Aortic smooth muscle cell (primary cell): ENCODE data around the gene ALKBH8. TPM values are rescaled to one million over a fixed set of nuclear protein-coding genes. Genes with fewer than 3 reads are reported as not detected.

Source experiments
- total RNA-seq: library from RNA; depleted of rRNA; stranded (reverse); fragments of >200 nt; gene quantifications from 2 replicates; pipeline ENCODE4 v1.2.3, GENCODE V29; 2014

The ALKBH8 gene, protein sequence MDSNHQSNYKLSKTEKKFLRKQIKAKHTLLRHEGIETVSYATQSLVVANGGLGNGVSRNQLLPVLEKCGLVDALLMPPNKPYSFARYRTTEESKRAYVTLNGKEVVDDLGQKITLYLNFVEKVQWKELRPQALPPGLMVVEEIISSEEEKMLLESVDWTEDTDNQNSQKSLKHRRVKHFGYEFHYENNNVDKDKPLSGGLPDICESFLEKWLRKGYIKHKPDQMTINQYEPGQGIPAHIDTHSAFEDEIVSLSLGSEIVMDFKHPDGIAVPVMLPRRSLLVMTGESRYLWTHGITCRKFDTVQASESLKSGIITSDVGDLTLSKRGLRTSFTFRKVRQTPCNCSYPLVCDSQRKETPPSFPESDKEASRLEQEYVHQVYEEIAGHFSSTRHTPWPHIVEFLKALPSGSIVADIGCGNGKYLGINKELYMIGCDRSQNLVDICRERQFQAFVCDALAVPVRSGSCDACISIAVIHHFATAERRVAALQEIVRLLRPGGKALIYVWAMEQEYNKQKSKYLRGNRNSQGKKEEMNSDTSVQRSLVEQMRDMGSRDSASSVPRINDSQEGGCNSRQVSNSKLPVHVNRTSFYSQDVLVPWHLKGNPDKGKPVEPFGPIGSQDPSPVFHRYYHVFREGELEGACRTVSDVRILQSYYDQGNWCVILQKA
- total RNA-seq, result 5.8 and 6.2 TPM in 2 replicates

DNA sequence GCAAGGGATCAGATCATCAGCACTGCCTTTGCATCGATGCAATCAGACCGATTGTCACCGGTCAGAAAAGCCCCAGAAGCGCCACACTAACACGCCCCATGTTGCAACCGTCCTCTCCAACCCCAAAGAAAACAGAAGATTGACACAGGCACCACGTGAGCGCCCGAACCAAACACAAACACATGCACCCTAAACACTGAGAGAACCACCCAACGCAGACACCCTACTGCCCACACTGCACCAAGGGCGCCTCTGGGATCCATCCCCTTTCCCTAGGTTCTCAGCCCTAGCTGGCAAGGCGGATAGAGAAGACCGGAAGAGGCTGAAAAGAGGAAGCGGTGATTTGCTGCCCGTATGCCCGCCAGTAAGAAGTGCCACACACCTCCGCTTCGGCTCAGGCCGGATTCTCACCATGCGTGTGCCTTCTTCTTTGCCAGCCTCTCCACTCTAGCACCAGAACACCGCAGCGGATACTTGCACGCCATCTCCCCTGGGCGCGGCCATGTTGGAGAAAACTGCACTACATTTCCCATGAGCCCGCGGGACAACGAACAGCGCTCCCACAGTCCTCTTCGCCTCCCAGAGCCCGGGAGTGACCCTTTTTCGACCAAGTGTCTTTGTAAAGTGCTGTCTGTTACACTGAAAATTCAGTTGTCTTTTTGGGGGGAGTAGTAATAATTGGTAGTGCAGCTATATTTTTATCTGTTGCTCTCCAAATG, at the start of gene ALKBH8:
TSS of gene ALKBH8 (minus strand) at position 517 of the 719 bp plus-strand sequence. CDS start 4,842 bp downstream, outside the sequence.

DNA sequence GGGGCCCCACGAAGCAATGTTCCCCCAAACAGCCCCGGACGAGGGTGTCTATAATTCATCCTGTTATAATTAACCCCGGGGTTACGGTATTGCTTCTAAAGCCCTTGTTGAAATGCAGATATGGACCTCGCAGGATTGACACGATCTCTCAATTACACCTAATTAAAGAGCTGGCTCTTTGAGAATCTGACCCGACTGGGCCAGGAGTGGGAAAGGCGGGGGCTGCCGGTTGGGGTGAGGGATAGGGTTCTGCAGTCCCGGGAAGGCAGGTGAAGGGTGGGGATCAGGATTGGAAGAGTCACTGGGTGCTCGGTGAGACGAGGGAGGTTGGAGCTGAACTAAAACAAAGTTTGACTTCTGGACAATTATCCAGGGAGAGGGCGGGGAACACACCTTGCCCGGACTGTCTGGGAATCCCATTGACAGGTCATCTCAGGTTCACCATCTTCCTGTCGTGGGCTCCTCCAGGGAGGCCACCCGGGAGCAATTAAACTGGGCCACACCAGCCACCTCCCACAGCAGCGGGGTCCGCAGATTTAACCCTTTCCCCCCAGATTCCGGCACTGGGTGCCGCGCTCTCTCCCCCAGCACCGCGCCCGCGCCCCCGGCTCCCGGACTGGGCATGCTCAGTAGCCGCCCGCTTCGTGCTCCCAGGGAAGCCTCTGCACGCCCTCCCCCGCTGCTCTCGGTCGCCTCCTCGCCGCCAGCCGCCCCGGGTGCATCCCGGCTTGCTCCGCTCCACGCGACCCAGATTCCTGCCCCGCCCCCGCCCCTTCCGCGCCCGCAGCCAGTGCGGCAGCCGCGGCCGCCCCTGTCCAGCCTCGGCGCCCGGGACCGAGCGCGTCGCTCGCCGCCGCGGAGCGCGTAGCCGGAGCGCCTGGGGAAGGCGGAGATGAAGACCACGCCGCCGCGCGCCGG, 25.2 kb upstream of the ALKBH8 start, which contains the start of gene ELMOD1:
TSS of gene ELMOD1 (plus strand) at position 688 of the 918 bp plus-strand sequence. CDS start 27,043 bp downstream, outside the sequence.

DNA sequence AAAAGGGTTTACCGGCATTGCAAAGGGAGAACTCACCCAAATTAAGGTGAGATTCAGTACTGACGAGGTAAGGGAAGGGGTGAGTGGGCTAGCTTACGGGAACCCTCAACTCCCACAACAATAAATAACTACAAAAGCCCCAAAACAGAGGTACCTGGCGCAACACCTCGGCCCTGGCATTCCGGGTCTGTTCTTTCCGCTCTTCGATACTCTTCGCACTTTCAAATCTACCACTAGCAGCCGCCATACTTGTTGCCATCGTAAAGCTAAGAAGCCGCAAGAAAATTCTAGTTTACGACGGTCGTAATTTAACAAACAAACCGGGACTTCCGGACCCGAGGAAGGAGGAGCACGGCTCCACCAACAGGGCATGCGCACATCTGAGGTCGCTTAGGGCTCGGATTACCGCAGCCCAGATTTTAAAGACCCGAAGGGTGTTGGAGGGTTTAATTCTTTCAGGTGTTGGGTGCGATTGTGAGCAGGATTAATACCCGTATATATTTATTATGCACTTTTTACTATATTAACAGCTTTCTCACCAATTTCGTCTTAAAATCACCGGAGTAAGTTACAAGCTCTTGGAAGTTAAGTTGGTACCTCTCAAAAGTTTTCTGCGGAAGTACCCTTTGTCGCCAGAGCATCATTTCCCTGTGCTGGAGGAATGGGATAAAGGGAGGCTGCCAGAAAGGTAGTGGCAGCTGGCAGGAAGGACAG, 107.8 kb downstream of the ALKBH8 start, which contains the start of gene CWF19L2:
TSS of gene CWF19L2 (minus strand) at position 268 of the 714 bp plus-strand sequence. CDS start at position 259, 9 bp downstream.

Other genes with a start within 250 kb of the ALKBH8 start
- gene CWF19L2, start 107.9 kb downstream of the ALKBH8 start, total RNA-seq, result 10.4 and 10.8 TPM in 2 replicates
- gene ELMOD1, start 25.4 kb upstream of the ALKBH8 start, total RNA-seq, result 0.13 and 0.19 TPM in 2 replicates
- not detected in 2 replicates for gene SLN, start 146.3 kb upstream of the ALKBH8 start, total RNA-seq